Measurements from ENCODE around the gene PADI4.

The PADI4 gene

GRCh38 chr1:17347769-17348592 is 40.0 kb downstream of the PADI4 start:
- FAIRE-seq (no peak), DNase-seq (ENCODE audit: low spot score) (peak; percentile 67)

GRCh38 chr1:17348593-17349234 is 40.7 kb downstream of the PADI4 start:
- FAIRE-seq (no peak), DNase-seq (ENCODE audit: low spot score) (no peak)

GRCh38 chr1:17350083-17350482 is 42.1 kb downstream of the PADI4 start:
- DNase-seq (ENCODE audit: low spot score) (no peak), FAIRE-seq (no peak)

- DNase-seq (ENCODE audit: low spot score) = no peak
- FAIRE-seq = no peak
These were observed 43.0 kb downstream of the PADI4 start for GRCh38 chr1:17350928-17351446.

- FAIRE-seq (no peak), DNase-seq (ENCODE audit: low spot score) (no peak)
These were observed 43.8 kb downstream of the PADI4 start for GRCh38 chr1:17351598-17352324.

- DNase-seq (ENCODE audit: low spot score) = no peak
- FAIRE-seq = no peak
These were observed 44.5 kb downstream of the PADI4 start for GRCh38 chr1:17352419-17352909.

GRCh38 chr1:17355898-17356297 is 47.9 kb downstream of the PADI4 start:
- DNase-seq (ENCODE audit: low spot score) = no peak

GRCh38 chr1:17356387-17357026 is 48.5 kb downstream of the PADI4 start:
- FAIRE-seq = no peak

More at GRCh38 chr1:17355898-17356297, 47.9 kb downstream of the PADI4 start:
- FAIRE-seq = no peak

GRCh38 chr1:17358557-17358956 is 50.6 kb downstream of the PADI4 start:
- FAIRE-seq = no peak

More at GRCh38 chr1:17356387-17357026, 48.5 kb downstream of the PADI4 start:
- DNase-seq (ENCODE audit: low spot score) = no peak

GRCh38 chr1:17359031-17359430 is 51.0 kb downstream of the PADI4 start:
- FAIRE-seq (no peak), DNase-seq (ENCODE audit: low spot score) (no peak)

More at GRCh38 chr1:17358557-17358956, 50.6 kb downstream of the PADI4 start:
- DNase-seq (ENCODE audit: low spot score) = no peak

- FAIRE-seq (no peak), DNase-seq (ENCODE audit: low spot score) (no peak)
These were observed 51.8 kb downstream of the PADI4 start for GRCh38 chr1:17359808-17360207.

- no peak for DNase-seq (ENCODE audit: low spot score)
- FAIRE-seq = no peak
These were observed 52.4 kb downstream of the PADI4 start for GRCh38 chr1:17360272-17360956.

- FAIRE-seq (no peak), DNase-seq (ENCODE audit: low spot score) (no peak)
These were observed 53.7 kb downstream of the PADI4 start for GRCh38 chr1:17361687-17362086.

GRCh38 chr1:17363351-17363750 is 55.4 kb downstream of the PADI4 start:
- DNase-seq (ENCODE audit: low spot score) (no peak), FAIRE-seq (no peak)

- no peak for DNase-seq (ENCODE audit: low spot score)
- no peak for FAIRE-seq
These were observed 55.8 kb downstream of the PADI4 start for GRCh38 chr1:17363771-17364170.

- no peak for FAIRE-seq
- DNase-seq (ENCODE audit: low spot score) = no peak
These were observed 57.3 kb downstream of the PADI4 start for GRCh38 chr1:17365293-17365692.

- DNase-seq (ENCODE audit: low spot score) (peak; percentile 85), FAIRE-seq (no peak)
These were observed 61.5 kb downstream of the PADI4 start for GRCh38 chr1:17369466-17369865.

GRCh38 chr1:17370618-17371017 is 62.6 kb downstream of the PADI4 start:
- FAIRE-seq (no peak), DNase-seq (ENCODE audit: low spot score) (peak; percentile 36)

- DNase-seq (ENCODE audit: low spot score) (no peak), FAIRE-seq (no peak)
These were observed 63.9 kb downstream of the PADI4 start, which contains the start of gene PADI6 for GRCh38 chr1:17371896-17372295. PADI6 (plus strand) TSS chr1:17372196; CDS start chr1:17372246, 50 bp downstream.

- no peak for FAIRE-seq
- no peak for DNase-seq (ENCODE audit: low spot score)
These were observed 65.0 kb downstream of the PADI4 start for GRCh38 chr1:17372955-17373354.

Data from urothelium cell line (cell line).